Upper lobe of left lung (tissue), 6 donors: ENCODE data around the gene STXBP3. TPM values are rescaled to one million over a fixed set of nuclear protein-coding genes. Genes with fewer than 3 reads are reported as not detected.
A peak's percentile ranks its signal among the peaks of the same experiment; 100 is the strongest.
"Not testable (repeated sequence)": the region's sequence is repeated elsewhere in the genome, so short reads cannot be mapped to it uniquely, and the experiment has no call there.

ENCODE experiments used
- ATAC-seq, 2 donors: fragments of 200-7000 bp; cut with Tn5 transposase; one replicate each; pipeline ENCODE4 v1.9.1; 2022; ENCODE audit warnings: mild to moderate bottlenecking in 2 of 2, moderate library complexity in 2 of 2; ENCODE audit not compliant: low FRiP score in 2 of 2
- DNase-seq, 2 donors: peaks; one replicate each; pipeline ENCODE4 v3.0.0-alpha.2; 2019 to 2020
- H3K27ac ChIP-seq, 4 donors: fragments of 200-600 bp; sonication (generic); one replicate each; pipeline ENCODE4 v1.5.1; 2016 to 2019
- H3K27me3 ChIP-seq, 4 donors: fragments of 200-600 bp; sonication (generic); one replicate each; pipeline ENCODE4 v1.5.1; 2017 to 2019
- H3K36me3 ChIP-seq, 4 donors: fragments of 200-600 bp; sonication (generic); one replicate each; pipeline ENCODE4 v1.5.1; 2016 to 2019
- H3K4me1 ChIP-seq, 4 donors: fragments of 200-600 bp; sonication (generic); one replicate each; pipeline ENCODE4 v1.5.1; 2018 to 2019
- H3K4me3 ChIP-seq, 4 donors: fragments of 200-600 bp; sonication (generic); one replicate each; pipeline ENCODE4 v1.5.1; 2017 to 2019; ENCODE audit warnings: mild to moderate bottlenecking in 2 of 4, moderate library complexity in 1 of 4
- H3K9me3 ChIP-seq, 4 donors: fragments of 200-600 bp; sonication (generic); one replicate each; pipeline ENCODE4 v1.5.1; 2018 to 2019
- CTCF ChIP-seq, 6 experiments: fragments of 450-650 bp in 4 of 6; fragments of 200-600 bp in 2 of 6; sonication (generic) in 2 of 6; IDR thresholded peaks; one replicate each; pipeline ENCODE4 v1.5.1; 2016 to 2019; ENCODE audit warnings: antibody characterized with exemption in 6 of 6
- EP300 ChIP-seq, 4 donors: sonication (generic); formaldehyde crosslinking; IDR thresholded peaks; one replicate each; pipeline ENCODE4 v1.5.1; 2017; ENCODE audit warnings: antibody characterized with exemption in 4 of 4, control low read depth in 2 of 4
- POLR2A ChIP-seq, 4 donors: fragments of 450-650 bp; IDR thresholded peaks; one replicate each; pipeline ENCODE4 v1.5.1; 2016 to 2017; ENCODE audit warnings: antibody characterized with exemption in 4 of 4, mild to moderate bottlenecking in 2 of 4
- POLR2AphosphoS5 ChIP-seq, 2 donors: sonication (generic); formaldehyde crosslinking; IDR thresholded peaks; one replicate each; pipeline ENCODE4 v1.5.1; 2017; ENCODE audit warnings: antibody characterized with exemption in 2 of 2
- WGBS, 2 donors: methylation state at CpG; one replicate each; pipeline ENCODE4 v1.1.5; 2017 to 2018; 5-methylcytosine and 5-hydroxymethylcytosine counted together
- total RNA-seq, 6 donors: library from RNA; depleted of rRNA in 4 of 6; stranded (reverse); fragments of >200 nt in 4 of 6; gene quantifications; one replicate each; pipeline versions ENCODE4 v1.1.0 to v1.2.1, GENCODE V29; 2016 to 2021
- donor health status: DM: no; HTN: no; CAD: no; lungs with moderate emphysema.
- donor health status: DM: no; HTN: yes; CAD: no; lungs with severe emphysema.

Gene STXBP3
- total RNA-seq = 10 to 100 TPM; 41.8 to 84.1 (median 55.8) TPM

- peak; percentile 67 to 99 (median 98) for TF ChIP-seq POLR2A (IDR thresholded peaks at IDR 0.05)
- TF ChIP-seq EP300 (IDR thresholded peaks at IDR 0.05) = peak in 1 of 4 donors; percentile 89
- TF ChIP-seq CTCF (IDR thresholded peaks at IDR 0.05) = peak; percentile 85 to 98 (median 96)
- TF ChIP-seq POLR2AphosphoS5 (IDR thresholded peaks at IDR 0.05) = peak; percentile 99
- WGBS, 2 donors = 0 to 1% methylated on average over 25 to 75 of the region's 75 CpGs
- Histone ChIP-seq H3K4me3 (peak within 1 kb of the TSS; percentile 72 to 92 (median 84)), H3K4me1 (peaks cover 15 to 26% (median 20%) of the 10 kb centered on the region in 4 donors), H3K9me3 (no peaks in the 10 kb centered on the region), H3K27ac (peak within 1 kb of the TSS; percentile 98 to 100 (median 100)), H3K27me3 (no peaks in the 10 kb centered on the region), H3K36me3 (no peaks in the 10 kb centered on the region)
- DNase-seq (peak; percentile 98), ATAC-seq (peak; percentile 97 to 99)
These were observed at the start of gene STXBP3 for GRCh38 chr1:108746382-108747170. TSS of gene STXBP3 (plus strand) at chr1:108746674. CDS start at chr1:108746738, 64 bp downstream.

GRCh38 chr1:108699375-108700332, 46.8 kb upstream of the STXBP3 start:
- Histone ChIP-seq H3K9me3 (no peaks in the 10 kb centered on the region), H3K27ac (peak overlapping the region in 1 of 4 donors; percentile 40), H3K36me3 (peaks cover 27 to 66% (median 44%) of the 10 kb centered on the region in 4 donors), H3K4me1 (peaks cover 9 to 17% (median 14%) of the 10 kb centered on the region in 4 donors), H3K4me3 (no peak overlapping the region), H3K27me3 (no peaks in the 10 kb centered on the region)
- DNase-seq = no peak
- ATAC-seq = peak in 1 of 2 donors; percentile 60
- 82 to 85% methylated on average over 22 of the region's 22 CpGs for WGBS, 2 donors
- TF ChIP-seq POLR2AphosphoS5 (IDR thresholded peaks at IDR 0.05) (no peak), EP300 (IDR thresholded peaks at IDR 0.05) (no peak), POLR2A (IDR thresholded peaks at IDR 0.05) (no peak), CTCF (IDR thresholded peaks at IDR 0.05) (no peak)

GRCh38 chr1:108701176-108701849, 45.2 kb upstream of the STXBP3 start:
- no peak for DNase-seq
- 86 to 90% methylated on average over 5 of the region's 5 CpGs for WGBS, 2 donors
- H3K36me3 ChIP-seq = peaks cover 24 to 60% (median 39%) of the 10 kb centered on the region in 4 donors
- no peak overlapping the region for H3K4me3 ChIP-seq
- no peak for ATAC-seq
- no peak overlapping the region for H3K27ac ChIP-seq
- TF ChIP-seq POLR2AphosphoS5 (IDR thresholded peaks at IDR 0.05) (no peak), CTCF (IDR thresholded peaks at IDR 0.05) (no peak), POLR2A (IDR thresholded peaks at IDR 0.05) (no peak), EP300 (IDR thresholded peaks at IDR 0.05) (no peak)
- no peaks in the 10 kb centered on the region for H3K9me3 ChIP-seq
- peaks cover 0 to 7% (median 5%) of the 10 kb centered on the region in 4 donors for H3K4me1 ChIP-seq
- H3K27me3 ChIP-seq = no peaks in the 10 kb centered on the region

- ATAC-seq, H3K4me3 ChIP-seq, H3K4me1 ChIP-seq, DNase-seq, H3K27ac ChIP-seq, H3K27me3 ChIP-seq, H3K9me3 ChIP-seq: not testable (repeated sequence)
- peaks cover 17 to 52% (median 33%) of the 10 kb centered on the region in 4 donors for H3K36me3 ChIP-seq
- 94 to 98% methylated on average over 6 of the region's 6 CpGs for WGBS, 2 donors
These were observed 44.4 kb upstream of the STXBP3 start for GRCh38 chr1:108702109-108702508.
